Activated naive CD8-positive, alpha-beta T cell treated with anti-CD3 and anti-CD28 coated beads, Interleukin-2, amount 50 U/mL, for 24 hours (primary cell): ENCODE data around the gene GOT1.

Experiments
- ATAC-seq: fragments of 150-1000 bp; cut with Tn5 transposase; one replicate; pipeline ENCODE4 v1.10.0; 2021
- DNase-seq: peaks from one replicate; pipeline ENCODE4 v3.0.0; 2021
- H3K27ac Mint-ChIP-seq: one replicate; pipeline ENCODE4 v1.8.0; 2021; ENCODE audit warnings: mild to moderate bottlenecking, mixed read lengths
- H3K27me3 Mint-ChIP-seq: one replicate; pipeline ENCODE4 v1.8.0; 2021; ENCODE audit warnings: mixed read lengths
- H3K36me3 Mint-ChIP-seq: one replicate; pipeline ENCODE4 v1.8.0; 2021; ENCODE audit warnings: low read depth, mixed read lengths
- H3K4me1 Mint-ChIP-seq: one replicate; pipeline ENCODE4 v1.8.0; 2021; ENCODE audit warnings: mixed read lengths
- H3K4me3 Mint-ChIP-seq: one replicate; pipeline ENCODE4 v1.8.0; 2021; ENCODE audit warnings: mild to moderate bottlenecking, moderate library complexity, mixed read lengths
- H3K9me3 Mint-ChIP-seq: one replicate; pipeline ENCODE4 v1.8.0; 2021; ENCODE audit warnings: mixed read lengths

Gene GOT1

GRCh38 chr10:99394761-99395386 lies 35.5 kb downstream of the GOT1 start:
- ATAC-seq (no peak), DNase-seq (no peak)
- Mint-ChIP-seq H3K4me3 (no peak overlapping the region), H3K27me3 (peaks cover 4% of the 10 kb centered on the region), H3K27ac (no peak overlapping the region), H3K4me1 (peaks cover 4% of the 10 kb centered on the region), H3K9me3 (no peaks in the 10 kb centered on the region), H3K36me3 (peaks cover 12% of the 10 kb centered on the region)

DNA sequence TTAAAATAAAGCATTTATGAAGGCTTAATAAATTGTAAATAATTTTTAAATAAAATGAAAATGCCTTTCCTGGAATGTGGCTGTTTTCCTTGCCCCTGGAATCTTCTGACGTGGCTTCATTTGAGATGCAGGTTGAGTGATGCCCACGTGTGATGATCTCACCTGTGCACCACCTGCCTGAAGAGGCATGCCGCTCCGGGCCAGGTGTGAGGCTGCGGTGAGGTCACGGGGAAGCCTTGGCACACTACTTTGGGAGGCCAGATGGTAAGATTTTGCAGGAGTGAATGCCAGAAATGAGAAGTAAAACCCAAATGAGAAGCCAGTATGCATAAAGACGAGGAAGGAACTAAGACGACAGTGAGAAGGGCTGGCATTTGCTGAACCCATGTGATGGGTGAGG lies 36.2 kb downstream of the GOT1 start:
- Mint-ChIP-seq H3K4me3 (no peak overlapping the region), H3K36me3 (peaks cover 12% of the 10 kb centered on the region), H3K27me3 (peaks cover 4% of the 10 kb centered on the region), H3K27ac (no peak overlapping the region), H3K4me1 (peaks cover 4% of the 10 kb centered on the region), H3K9me3 (no peaks in the 10 kb centered on the region)
- ATAC-seq, result no peak
- DNase-seq, result no peak

DNA sequence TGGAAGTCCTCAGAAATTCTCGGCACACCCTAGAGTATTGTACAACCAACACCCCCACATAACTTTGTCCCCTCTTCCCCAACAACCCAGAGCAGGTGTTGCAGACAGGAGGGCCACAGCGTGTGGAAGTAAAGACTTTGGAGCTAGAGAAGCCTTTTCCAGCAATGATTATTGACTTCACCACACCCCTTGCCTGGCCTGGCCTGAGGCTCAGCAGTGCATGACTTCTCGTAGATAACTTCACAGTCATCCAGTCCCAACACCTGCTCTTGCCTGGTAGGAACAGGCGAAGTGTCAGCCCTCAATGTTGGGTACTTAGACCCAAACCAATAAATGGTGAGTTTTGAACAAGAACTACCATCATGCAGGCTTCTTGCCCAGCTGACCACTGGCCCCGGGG lies 36.7 kb downstream of the GOT1 start:
- Mint-ChIP-seq H3K36me3 (peaks cover 8% of the 10 kb centered on the region), H3K27ac (no peak overlapping the region), H3K4me3 (no peak overlapping the region), H3K27me3 (peaks cover 4% of the 10 kb centered on the region), H3K4me1 (peaks cover 4% of the 10 kb centered on the region), H3K9me3 (no peaks in the 10 kb centered on the region)
- DNase-seq (no peak), ATAC-seq (no peak)

DNA sequence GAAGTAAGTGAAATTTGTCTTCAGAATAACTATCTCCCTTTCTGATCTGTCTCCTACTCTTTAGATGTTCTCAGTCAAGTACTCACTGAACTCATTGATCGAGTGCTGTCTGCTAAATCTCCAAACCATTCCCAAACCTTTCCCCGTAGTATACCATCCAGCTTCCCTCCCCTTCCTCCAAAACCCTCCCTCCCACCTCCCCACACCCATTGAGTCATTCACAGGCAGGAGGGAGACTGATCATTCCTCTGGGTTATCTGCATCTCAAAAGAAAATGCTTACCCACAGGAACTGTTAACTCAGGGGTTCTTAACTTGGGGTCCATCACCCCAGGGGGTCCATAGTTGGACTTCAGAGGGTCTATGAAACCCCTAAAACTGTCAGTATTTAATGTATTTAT lies 37.4 kb downstream of the GOT1 start:
- no peak overlapping the region for H3K4me3 Mint-ChIP-seq
- peaks cover 6% of the 10 kb centered on the region for H3K36me3 Mint-ChIP-seq

GRCh38 chr10:99391346-99391745 lies 39.1 kb downstream of the GOT1 start:
- Mint-ChIP-seq H3K4me3 (no peak overlapping the region), H3K9me3 (no peaks in the 10 kb centered on the region), H3K4me1 (peaks cover 4% of the 10 kb centered on the region), H3K36me3 (peaks cover 2% of the 10 kb centered on the region), H3K27ac (no peak overlapping the region), H3K27me3 (peaks cover 5% of the 10 kb centered on the region)
- DNase-seq (no peak), ATAC-seq (no peak)

More for the DNA sequence above, 37.4 kb downstream of the GOT1 start:
- H3K4me1 Mint-ChIP-seq, result peaks cover 4% of the 10 kb centered on the region
- no peaks in the 10 kb centered on the region for H3K9me3 Mint-ChIP-seq
- peaks cover 4% of the 10 kb centered on the region for H3K27me3 Mint-ChIP-seq
- ATAC-seq, result no peak
- no peak for DNase-seq
- no peak overlapping the region for H3K27ac Mint-ChIP-seq

GRCh38 chr10:99389729-99390480 lies 40.5 kb downstream of the GOT1 start:
- ATAC-seq (no peak), DNase-seq (no peak)
- no peak overlapping the region for H3K27ac Mint-ChIP-seq
- no peak overlapping the region for H3K4me3 Mint-ChIP-seq
- peaks cover 4% of the 10 kb centered on the region for H3K4me1 Mint-ChIP-seq
- peaks cover 8% of the 10 kb centered on the region for H3K27me3 Mint-ChIP-seq
- H3K9me3 Mint-ChIP-seq, result no peaks in the 10 kb centered on the region
- no peaks in the 10 kb centered on the region for H3K36me3 Mint-ChIP-seq

- DNase-seq (no peak), ATAC-seq (no peak)
- peaks cover 12% of the 10 kb centered on the region for H3K27me3 Mint-ChIP-seq
- no peaks in the 10 kb centered on the region for H3K36me3 Mint-ChIP-seq
- no peaks in the 10 kb centered on the region for H3K9me3 Mint-ChIP-seq
- peaks cover 3% of the 10 kb centered on the region for H3K4me1 Mint-ChIP-seq
- H3K27ac Mint-ChIP-seq, result no peak overlapping the region
- no peak overlapping the region for H3K4me3 Mint-ChIP-seq
Observed at GRCh38 chr10:99387541-99387940, 42.9 kb downstream of the GOT1 start.

DNA sequence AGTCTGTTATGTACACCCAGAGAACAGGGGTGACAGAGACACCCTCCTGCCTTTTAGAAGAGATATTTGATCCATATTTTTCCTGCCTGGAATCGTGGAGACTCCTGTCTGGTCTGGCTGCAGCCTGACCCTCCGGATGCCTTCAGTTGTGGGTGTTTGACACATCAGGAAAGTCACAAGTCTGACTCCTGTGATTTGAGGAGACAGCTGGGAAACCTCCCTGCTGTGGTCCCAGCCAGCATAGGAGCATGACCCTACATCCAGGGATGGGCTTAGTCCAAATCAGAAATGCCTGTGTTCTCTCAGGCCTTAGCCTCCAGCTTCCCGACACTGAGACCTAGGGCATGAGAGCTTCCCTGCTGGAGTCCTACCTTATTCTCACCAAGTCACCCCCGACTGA lies 43.4 kb downstream of the GOT1 start:
- no peaks in the 10 kb centered on the region for H3K9me3 Mint-ChIP-seq
- no peak for DNase-seq

DNA sequence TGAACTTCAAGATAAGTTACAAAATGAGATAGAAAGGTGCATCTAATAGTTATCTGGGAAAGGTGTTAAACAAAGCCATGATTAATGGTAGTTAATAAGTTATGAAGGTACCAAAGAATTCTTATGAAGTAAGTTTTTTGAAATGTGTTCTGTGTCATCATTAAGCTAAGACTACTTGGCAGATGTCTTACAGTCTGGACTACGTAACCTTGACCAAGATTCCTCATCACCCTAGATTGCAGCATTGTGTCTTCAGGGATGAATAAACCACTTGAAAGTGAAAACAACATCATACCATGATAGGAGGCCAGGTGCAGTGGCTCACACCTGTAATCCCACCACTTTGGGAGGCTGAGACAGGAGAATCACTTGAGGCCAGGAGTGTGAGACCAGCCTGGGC lies 48.2 kb downstream of the GOT1 start:
- H3K4me3 Mint-ChIP-seq, result no peak overlapping the region

More for the DNA sequence above, 43.4 kb downstream of the GOT1 start:
- H3K4me1 Mint-ChIP-seq, result no peaks in the 10 kb centered on the region
- no peaks in the 10 kb centered on the region for H3K36me3 Mint-ChIP-seq
- no peak for ATAC-seq
- H3K27me3 Mint-ChIP-seq, result peaks cover 12% of the 10 kb centered on the region
- H3K4me3 Mint-ChIP-seq, result no peak overlapping the region
- H3K27ac Mint-ChIP-seq, result no peak overlapping the region

DNA sequence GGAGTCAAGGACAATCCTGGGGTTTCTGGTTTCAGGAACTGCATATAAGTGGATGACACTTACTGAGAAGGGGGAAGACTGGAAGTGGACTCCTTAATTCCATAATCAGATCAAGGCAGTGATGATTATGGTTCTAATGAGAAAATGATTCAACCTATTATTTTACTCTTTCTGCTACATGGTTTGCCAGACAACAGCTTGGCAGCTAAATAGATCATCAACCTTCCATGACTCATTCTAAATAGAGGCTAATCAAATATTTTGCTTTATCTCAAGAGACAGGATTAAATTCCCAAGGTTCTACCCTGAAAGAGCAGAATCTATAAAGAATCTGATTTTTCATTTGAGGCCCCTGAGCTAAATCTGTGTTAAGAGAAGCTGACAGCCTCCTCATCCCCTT lies 55.0 kb downstream of the GOT1 start:
- no peak for ATAC-seq
- no peak overlapping the region for H3K27ac Mint-ChIP-seq
- H3K4me3 Mint-ChIP-seq, result no peak overlapping the region
- no peaks in the 10 kb centered on the region for H3K36me3 Mint-ChIP-seq
- peaks cover 9% of the 10 kb centered on the region for H3K4me1 Mint-ChIP-seq
- DNase-seq, result no peak
- H3K9me3 Mint-ChIP-seq, result no peaks in the 10 kb centered on the region
- peaks cover 24% of the 10 kb centered on the region for H3K27me3 Mint-ChIP-seq

More for the DNA sequence above, 48.2 kb downstream of the GOT1 start:
- H3K4me1 Mint-ChIP-seq, result no peaks in the 10 kb centered on the region
- DNase-seq (no peak), ATAC-seq (no peak)
- H3K27me3 Mint-ChIP-seq, result peaks cover 7% of the 10 kb centered on the region
- no peaks in the 10 kb centered on the region for H3K36me3 Mint-ChIP-seq
- no peak overlapping the region for H3K27ac Mint-ChIP-seq
- no peaks in the 10 kb centered on the region for H3K9me3 Mint-ChIP-seq

DNA sequence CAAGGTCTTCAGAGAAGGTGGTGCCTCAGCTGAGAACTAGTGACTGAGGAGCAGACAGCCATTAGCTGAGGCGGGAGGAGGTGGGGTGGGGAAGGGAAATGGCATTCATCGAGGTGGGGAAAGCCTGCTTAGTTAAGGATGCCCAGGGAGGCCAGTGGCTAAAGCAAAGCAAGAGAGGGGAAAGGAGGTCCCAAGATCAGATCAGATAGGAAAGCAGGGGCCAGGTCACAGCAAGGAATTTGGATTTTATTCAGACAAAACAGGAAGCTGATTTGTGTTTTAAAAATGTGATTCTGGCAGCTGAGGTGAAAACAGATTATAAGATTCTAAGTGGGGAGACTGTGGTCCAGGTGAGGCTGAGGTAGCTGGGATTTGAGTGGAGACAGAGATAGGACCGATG lies 55.5 kb downstream of the GOT1 start:
- no peak overlapping the region for H3K4me3 Mint-ChIP-seq
- H3K27ac Mint-ChIP-seq, result no peak overlapping the region
- DNase-seq, result no peak
- H3K27me3 Mint-ChIP-seq, result peaks cover 27% of the 10 kb centered on the region
- no peaks in the 10 kb centered on the region for H3K9me3 Mint-ChIP-seq
- H3K36me3 Mint-ChIP-seq, result no peaks in the 10 kb centered on the region
- ATAC-seq, result no peak
- H3K4me1 Mint-ChIP-seq, result peaks cover 9% of the 10 kb centered on the region

GRCh38 chr10:99374526-99374925 lies 55.9 kb downstream of the GOT1 start:
- Mint-ChIP-seq H3K36me3 (no peaks in the 10 kb centered on the region), H3K9me3 (no peaks in the 10 kb centered on the region), H3K27me3 (peaks cover 32% of the 10 kb centered on the region), H3K27ac (no peak overlapping the region), H3K4me3 (no peak overlapping the region), H3K4me1 (peaks cover 9% of the 10 kb centered on the region)
- DNase-seq, result no peak
- ATAC-seq, result no peak

GRCh38 chr10:99372546-99373271 lies 57.7 kb downstream of the GOT1 start:
- H3K9me3 Mint-ChIP-seq, result no peaks in the 10 kb centered on the region
- H3K27me3 Mint-ChIP-seq, result peaks cover 40% of the 10 kb centered on the region
- H3K36me3 Mint-ChIP-seq, result no peaks in the 10 kb centered on the region
- peaks cover 9% of the 10 kb centered on the region for H3K4me1 Mint-ChIP-seq
- no peak for DNase-seq
- ATAC-seq, result no peak
- no peak overlapping the region for H3K27ac Mint-ChIP-seq
- no peak overlapping the region for H3K4me3 Mint-ChIP-seq

DNA sequence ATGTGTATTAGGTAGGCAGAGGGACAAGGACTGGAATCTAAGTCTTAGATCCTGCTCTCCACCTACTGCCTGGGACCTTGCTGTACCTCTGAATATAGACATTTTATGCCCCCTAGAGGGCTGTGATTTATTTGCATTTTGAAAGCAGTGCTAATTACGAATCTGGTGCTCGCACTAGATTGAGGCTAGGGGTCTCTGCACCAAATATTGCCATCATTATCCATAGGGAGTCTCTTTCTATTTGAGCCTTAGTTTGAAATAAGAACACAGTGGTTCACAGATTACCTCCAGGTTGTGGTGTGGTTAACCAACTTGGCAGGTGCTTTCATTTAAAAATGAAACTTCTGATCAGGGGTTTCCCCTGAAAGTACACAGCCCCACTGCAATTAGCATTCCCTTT lies 59.4 kb downstream of the GOT1 start:
- Mint-ChIP-seq H3K27ac (no peak overlapping the region), H3K27me3 (peaks cover 48% of the 10 kb centered on the region), H3K4me1 (peaks cover 9% of the 10 kb centered on the region), H3K4me3 (no peak overlapping the region), H3K36me3 (no peaks in the 10 kb centered on the region), H3K9me3 (no peaks in the 10 kb centered on the region)
- DNase-seq, result no peak
- ATAC-seq, result peak; percentile 28

DNA sequence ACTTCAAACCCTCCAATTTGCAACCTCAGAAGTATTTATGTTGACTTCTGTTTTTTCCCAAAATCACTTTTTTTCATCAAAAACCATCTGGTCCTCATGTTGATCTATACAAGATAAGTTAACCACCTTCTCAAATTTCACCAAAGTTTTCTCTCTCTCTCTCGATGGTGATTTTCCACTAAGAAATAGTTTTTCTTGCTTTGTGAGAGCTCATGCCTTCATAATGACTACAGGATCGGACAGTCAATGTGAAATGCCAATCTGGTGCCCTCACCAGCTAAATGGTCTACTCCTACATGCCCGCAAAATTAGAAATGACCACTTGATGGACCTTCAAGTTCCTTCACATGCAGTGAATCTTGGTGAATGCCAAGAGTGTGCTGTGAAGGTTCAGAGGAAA lies 60.9 kb downstream of the GOT1 start:
- no peaks in the 10 kb centered on the region for H3K36me3 Mint-ChIP-seq
- H3K27ac Mint-ChIP-seq, result no peak overlapping the region
- peaks cover 45% of the 10 kb centered on the region for H3K27me3 Mint-ChIP-seq
- no peak for ATAC-seq
- H3K9me3 Mint-ChIP-seq, result no peaks in the 10 kb centered on the region
- no peak overlapping the region for H3K4me3 Mint-ChIP-seq
- H3K4me1 Mint-ChIP-seq, result peaks cover 9% of the 10 kb centered on the region
- no peak for DNase-seq
